Measurements from ENCODE around the gene PSTPIP1. TPM values are rescaled to one million over a fixed set of nuclear protein-coding genes. Genes with fewer than 3 reads are reported as not detected.
A peak's percentile ranks its signal among the peaks of the same experiment; 100 is the strongest.

The PSTPIP1 gene
- total RNA-seq, 6 experiments from 2014 or later = 1.2 to 4.9 (median 2.2) TPM

DNA sequence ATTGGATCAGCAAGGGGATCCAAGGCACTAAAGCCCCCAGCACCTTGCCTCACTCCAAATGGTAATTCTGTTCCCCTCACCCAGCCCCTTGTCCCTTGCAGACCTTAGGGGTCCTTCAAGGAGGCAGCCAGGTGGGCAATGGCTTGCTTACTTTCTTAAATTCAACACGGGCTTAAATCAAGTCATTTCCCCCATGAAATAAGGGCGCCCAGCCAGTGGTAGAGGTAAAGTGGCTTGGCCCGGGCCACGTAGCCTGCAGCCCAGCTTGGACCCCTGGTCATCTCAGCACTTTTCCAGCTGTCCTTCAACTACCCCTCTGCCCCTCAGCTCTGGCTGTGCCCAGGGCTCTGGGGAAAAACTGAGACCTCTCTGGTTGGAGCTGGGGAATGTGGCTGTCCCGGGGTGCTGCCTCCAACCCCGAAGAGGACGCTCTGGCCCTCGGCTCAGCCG, 1.2 kb downstream of the PSTPIP1 start:
- ATAC-seq (no peak), DNase-seq (no peak)
- Histone ChIP-seq H3K4me1 (no peaks in the 10 kb centered on the region), H3K9me3 (no peaks in the 10 kb centered on the region), H3K27me3 (no peaks in the 10 kb centered on the region), H3K36me3 (no peaks in the 10 kb centered on the region), H3K27ac (peak overlapping the region in 1 of 3 donors; percentile 28), H3K4me3 (peak overlapping the region; percentile 5 to 24 (median 10))
- WGBS (ENCODE audit: insufficient coverage, low coverage, low lambda C conversion rate, missing lambda C conversion rate) = no CpG with 5 or more reads among the region's 9 CpGs
- intact Hi-C loops (cut with DNase I) = no loop called here
- TF ChIP-seq POLR2A (IDR thresholded peaks at IDR 0.05) = no peak
- TF ChIP-seq, protein P1, sequence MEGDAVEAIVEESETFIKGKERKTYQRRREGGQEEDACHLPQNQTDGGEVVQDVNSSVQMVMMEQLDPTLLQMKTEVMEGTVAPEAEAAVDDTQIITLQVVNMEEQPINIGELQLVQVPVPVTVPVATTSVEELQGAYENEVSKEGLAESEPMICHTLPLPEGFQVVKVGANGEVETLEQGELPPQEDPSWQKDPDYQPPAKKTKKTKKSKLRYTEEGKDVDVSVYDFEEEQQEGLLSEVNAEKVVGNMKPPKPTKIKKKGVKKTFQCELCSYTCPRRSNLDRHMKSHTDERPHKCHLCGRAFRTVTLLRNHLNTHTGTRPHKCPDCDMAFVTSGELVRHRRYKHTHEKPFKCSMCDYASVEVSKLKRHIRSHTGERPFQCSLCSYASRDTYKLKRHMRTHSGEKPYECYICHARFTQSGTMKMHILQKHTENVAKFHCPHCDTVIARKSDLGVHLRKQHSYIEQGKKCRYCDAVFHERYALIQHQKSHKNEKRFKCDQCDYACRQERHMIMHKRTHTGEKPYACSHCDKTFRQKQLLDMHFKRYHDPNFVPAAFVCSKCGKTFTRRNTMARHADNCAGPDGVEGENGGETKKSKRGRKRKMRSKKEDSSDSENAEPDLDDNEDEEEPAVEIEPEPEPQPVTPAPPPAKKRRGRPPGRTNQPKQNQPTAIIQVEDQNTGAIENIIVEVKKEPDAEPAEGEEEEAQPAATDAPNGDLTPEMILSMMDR (IDR thresholded peaks at IDR 0.05) = no peak

DNA sequence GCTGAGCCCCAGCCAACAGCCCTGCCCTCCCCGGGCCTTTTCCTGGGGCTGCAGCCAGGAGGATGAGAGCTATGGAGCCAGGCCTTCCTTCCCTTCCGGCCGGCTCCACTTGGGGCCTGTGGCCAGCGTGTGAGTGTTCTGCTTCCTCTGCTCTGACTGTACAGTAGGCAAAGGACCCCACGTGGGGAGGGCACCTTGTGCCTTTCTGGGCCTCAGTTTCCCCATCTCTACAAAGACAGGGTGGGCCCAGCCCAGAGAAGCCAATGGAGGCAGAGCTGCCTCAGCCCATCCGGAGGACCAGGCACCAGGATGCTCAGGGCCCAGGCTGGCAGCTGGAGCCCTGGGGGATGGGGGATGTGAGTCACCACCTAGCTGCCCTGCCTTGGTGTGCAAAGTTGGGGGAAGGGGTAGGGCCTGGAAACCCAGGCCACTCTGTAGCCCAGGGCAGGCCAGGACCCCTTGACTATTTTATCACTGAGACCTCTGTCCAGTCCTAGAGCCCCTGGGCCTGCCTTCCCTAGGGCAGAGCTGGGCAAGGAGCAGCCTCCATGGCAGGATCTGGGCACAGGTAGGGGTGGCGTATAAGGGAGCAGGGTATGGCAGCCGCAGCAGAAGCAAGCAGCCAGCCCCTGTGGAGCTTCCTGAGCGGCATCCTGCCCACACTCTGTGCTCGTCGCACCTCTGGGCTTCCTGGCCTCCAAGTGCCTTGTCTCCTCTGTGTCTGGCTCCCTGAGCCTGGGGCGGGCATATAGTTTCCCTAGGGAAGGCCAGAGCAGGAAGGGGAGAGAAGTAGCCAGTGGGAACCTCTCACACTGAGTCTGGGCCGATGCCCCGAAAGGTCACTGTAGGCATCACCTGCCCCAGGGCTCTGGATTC, 1.8 kb downstream of the PSTPIP1 start:
- DNase-seq (peak in 2 of 3 donors; percentile 44 to 58), ATAC-seq (peak; percentile 38 to 64 (median 45))
- no peak for TF ChIP-seq POLR2A (IDR thresholded peaks at IDR 0.05)
- TF ChIP-seq, protein P1 (IDR thresholded peaks at IDR 0.05) = no peak
- WGBS (ENCODE audit: insufficient coverage, low coverage, low lambda C conversion rate, missing lambda C conversion rate) = 30% methylated on average over 2 of the region's 14 CpGs
- no peaks in the 10 kb centered on the region for H3K36me3 ChIP-seq
- H3K4me3 ChIP-seq = peak overlapping the region; percentile 5 to 24 (median 10)
- no peaks in the 10 kb centered on the region for H3K4me1 ChIP-seq
- H3K27me3 ChIP-seq = no peaks in the 10 kb centered on the region
- no peaks in the 10 kb centered on the region for H3K9me3 ChIP-seq
- intact Hi-C loops (cut with DNase I) = no loop called here
- peak overlapping the region in 1 of 3 donors; percentile 28 for H3K27ac ChIP-seq

DNA sequence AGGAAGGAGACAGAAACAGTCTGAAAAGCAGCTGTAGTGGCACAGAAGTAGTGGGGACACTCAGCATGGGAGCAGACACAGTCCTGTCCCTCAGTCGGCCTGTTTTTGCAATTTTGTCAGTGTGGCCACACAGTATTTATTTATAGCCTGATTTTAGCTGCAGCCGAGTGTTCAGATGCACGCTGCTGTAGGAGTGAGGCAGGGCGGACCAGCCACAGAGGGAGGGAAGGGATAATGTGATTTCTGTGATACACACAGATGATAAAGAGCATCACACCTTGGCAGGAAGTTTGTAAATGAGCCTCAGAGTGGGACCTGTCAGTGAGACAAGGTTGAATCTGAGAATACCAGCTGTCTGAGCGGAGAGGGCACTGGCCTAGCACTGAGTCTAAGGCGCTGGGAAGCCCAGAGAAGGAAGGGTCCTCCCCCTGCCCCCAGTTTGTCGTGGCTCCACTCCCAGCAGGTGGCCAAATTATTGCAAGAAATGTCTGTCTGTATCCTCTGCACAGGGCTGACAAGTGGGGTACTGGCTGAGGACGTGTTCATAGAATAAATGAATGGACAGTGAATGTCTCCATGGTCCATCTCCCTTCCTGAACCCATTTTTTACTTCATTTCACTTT, 3.8 kb downstream of the PSTPIP1 start:
- no peaks in the 10 kb centered on the region for H3K9me3 ChIP-seq
- H3K36me3 ChIP-seq = no peaks in the 10 kb centered on the region
- H3K4me1 ChIP-seq = no peaks in the 10 kb centered on the region
- no peak overlapping the region for H3K4me3 ChIP-seq
- intact Hi-C loops (cut with DNase I) = no loop called here
- H3K27me3 ChIP-seq = no peaks in the 10 kb centered on the region
- ATAC-seq = no peak
- 41% methylated on average over 5 of the region's 8 CpGs for WGBS (ENCODE audit: insufficient coverage, low coverage, low lambda C conversion rate, missing lambda C conversion rate)
- TF ChIP-seq, protein P1 (IDR thresholded peaks at IDR 0.05) = no peak
- TF ChIP-seq POLR2A (IDR thresholded peaks at IDR 0.05) = no peak
- no peak overlapping the region for H3K27ac ChIP-seq
- DNase-seq = peak in 2 of 3 donors; percentile 4 to 34

DNA sequence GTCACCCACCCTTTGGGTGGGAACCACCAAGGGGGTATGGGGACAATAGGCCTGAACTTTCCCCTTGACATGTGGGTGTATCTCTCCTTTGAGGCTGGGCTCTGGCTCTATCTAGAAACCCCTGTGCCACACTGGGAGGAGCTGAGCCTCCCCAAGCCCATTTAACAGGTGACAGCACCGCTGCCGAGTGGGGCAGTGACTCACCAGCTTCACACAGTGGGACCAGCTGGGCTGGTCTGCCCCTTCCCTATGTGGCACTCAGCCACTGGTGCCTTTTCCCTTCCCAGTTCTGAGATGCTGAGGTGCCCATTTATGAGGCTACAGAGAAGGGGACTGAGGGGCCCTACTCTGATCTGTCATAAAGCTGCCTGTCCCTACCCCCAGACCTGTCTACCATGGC, 5.1 kb downstream of the PSTPIP1 start:
- Histone ChIP-seq H3K27ac (no peak overlapping the region), H3K4me1 (no peaks in the 10 kb centered on the region), H3K36me3 (no peaks in the 10 kb centered on the region), H3K9me3 (no peaks in the 10 kb centered on the region), H3K4me3 (no peak overlapping the region), H3K27me3 (no peaks in the 10 kb centered on the region)
- no CpG with 5 or more reads among the region's 2 CpGs for WGBS (ENCODE audit: insufficient coverage, low coverage, low lambda C conversion rate, missing lambda C conversion rate)
- DNase-seq (peak in 2 of 3 donors; percentile 21 to 30), ATAC-seq (no peak)
- intact Hi-C loops (cut with DNase I) = no loop called here
- TF ChIP-seq POLR2A (IDR thresholded peaks at IDR 0.05) = no peak
- TF ChIP-seq, protein P1 (IDR thresholded peaks at IDR 0.05) = no peak

All from right lobe of liver (tissue), 6 donors.